MG63 (cell line): ENCODE measurements around the gene UNC5CL. TPM values are rescaled to one million over a fixed set of nuclear protein-coding genes. Genes with fewer than 3 reads are reported as not detected.

Source experiments
- DNase-seq: peaks from one replicate; pipeline ENCODE4 v3.0.0-alpha.2; 2020
- H3K27me3 ChIP-seq: fragments of 250-450 bp; sonication (Bioruptor Pico); 2 replicates; pipeline ENCODE4 v1.5.1; 2020; ENCODE audit warnings: mild to moderate bottlenecking, moderate library complexity
- H3K36me3 ChIP-seq: fragments of 250-450 bp; sonication (Bioruptor Pico); 2 replicates; pipeline ENCODE4 v1.5.1; 2020; ENCODE audit warnings: mild to moderate bottlenecking, moderate library complexity
- H3K4me3 ChIP-seq: fragments of 250-450 bp; sonication (Bioruptor Pico); 2 replicates; pipeline ENCODE4 v1.5.1; 2020; ENCODE audit warnings: mild to moderate bottlenecking, moderate library complexity
- H3K9me3 ChIP-seq: fragments of 250-450 bp; sonication (Bioruptor Pico); 2 replicates; pipeline ENCODE4 v1.5.1; 2020; ENCODE audit warnings: mild to moderate bottlenecking, moderate library complexity
- total RNA-seq: library from RNA; depleted of rRNA; stranded (reverse); fragments of >200 nt; shearing (Covaris generic); gene quantifications from 2 replicates; pipeline ENCODE4 v1.2.3, GENCODE V29; 2014; ENCODE audit warnings: low replicate concordance

Gene UNC5CL
- total RNA-seq, 1 experiment from 2014 or later, result 0.20 TPM

- Histone ChIP-seq H3K4me3 (peak overlapping the region; percentile 69), H3K9me3 (no peaks in the 10 kb centered on the region), H3K27me3 (no peaks in the 10 kb centered on the region), H3K36me3 (0 out of 2 replicates have a peak, but pooled peaks cover 3% of the 10 kb centered on the region)
- no peak for DNase-seq
These were observed 32.5 kb upstream of the UNC5CL start for GRCh38 chr6:41071501-41071922.

GRCh38 chr6:41066867-41067304 lies 27.9 kb upstream of the UNC5CL start:
- no peaks in the 10 kb centered on the region for H3K27me3 ChIP-seq
- no peaks in the 10 kb centered on the region; the same call in 1 of the 2 replicates for H3K36me3 ChIP-seq
- peak; percentile 21 for DNase-seq

GRCh38 chr6:41065550-41066026 lies 26.6 kb upstream of the UNC5CL start:
- Histone ChIP-seq H3K27me3 (no peaks in the 10 kb centered on the region), H3K36me3 (no peaks in the 10 kb centered on the region; the same call in 1 of the 2 replicates), H3K9me3 (no peaks in the 10 kb centered on the region), H3K4me3 (no peak overlapping the region)
- DNase-seq, result no peak

More at GRCh38 chr6:41066867-41067304, 27.9 kb upstream of the UNC5CL start:
- Histone ChIP-seq H3K4me3 (no peak overlapping the region), H3K9me3 (no peaks in the 10 kb centered on the region)

DNA sequence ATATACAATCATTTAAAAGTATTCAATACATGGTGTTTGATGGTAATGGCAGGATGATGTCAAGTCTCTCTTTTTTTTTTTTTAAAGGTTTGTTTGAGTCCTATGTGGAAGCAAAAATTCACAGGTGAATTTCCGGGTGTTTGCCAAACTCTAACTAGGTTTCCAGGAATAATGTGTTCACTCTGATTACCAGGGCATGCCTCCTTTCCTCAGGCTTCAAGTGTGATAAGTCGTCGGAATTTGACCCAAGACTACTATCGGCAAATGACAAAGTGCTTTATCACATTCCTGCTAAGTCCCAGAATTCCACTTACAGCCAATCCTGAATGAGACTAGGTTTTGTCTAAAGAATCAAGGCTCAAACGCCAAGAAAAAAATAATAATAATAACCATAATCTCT lies 25.8 kb upstream of the UNC5CL start:
- Histone ChIP-seq H3K4me3 (no peak overlapping the region), H3K9me3 (no peaks in the 10 kb centered on the region), H3K36me3 (no peaks in the 10 kb centered on the region; the same call in 1 of the 2 replicates)

GRCh38 chr6:41063884-41064285 lies 24.9 kb upstream of the UNC5CL start:
- Histone ChIP-seq H3K4me3 (no peak overlapping the region), H3K36me3 (no peaks in the 10 kb centered on the region; the same call in 1 of the 2 replicates), H3K27me3 (no peaks in the 10 kb centered on the region)

More for the DNA sequence above, 25.8 kb upstream of the UNC5CL start:
- no peaks in the 10 kb centered on the region for H3K27me3 ChIP-seq
- no peak for DNase-seq

GRCh38 chr6:41062056-41062455 lies 23.0 kb upstream of the UNC5CL start:
- no peaks in the 10 kb centered on the region for H3K9me3 ChIP-seq
- DNase-seq, result no peak

More at GRCh38 chr6:41063884-41064285, 24.9 kb upstream of the UNC5CL start:
- no peak for DNase-seq
- no peaks in the 10 kb centered on the region for H3K9me3 ChIP-seq

DNA sequence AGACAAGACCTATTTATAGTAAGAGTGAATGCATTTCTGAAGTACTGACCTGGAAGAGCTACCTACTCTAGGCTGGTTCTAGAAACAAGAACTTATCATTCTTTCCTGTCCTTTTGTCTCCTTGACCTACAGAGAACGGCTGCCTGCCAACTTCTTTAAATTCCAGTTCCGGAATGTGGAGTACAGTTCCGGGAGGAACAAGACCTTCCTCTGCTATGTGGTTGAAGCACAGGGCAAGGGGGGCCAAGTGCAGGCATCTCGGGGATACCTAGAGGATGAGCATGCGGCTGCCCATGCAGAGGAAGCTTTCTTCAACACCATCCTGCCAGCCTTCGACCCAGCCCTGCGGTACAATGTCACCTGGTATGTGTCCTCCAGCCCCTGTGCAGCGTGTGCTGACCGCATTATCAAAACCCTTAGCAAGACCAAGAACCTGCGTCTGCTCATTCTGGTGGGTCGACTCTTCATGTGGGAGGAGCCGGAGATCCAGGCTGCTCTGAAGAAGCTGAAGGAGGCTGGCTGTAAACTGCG lies 22.2 kb upstream of the UNC5CL start:
- H3K9me3 ChIP-seq, result no peaks in the 10 kb centered on the region
- DNase-seq, result no peak
- H3K4me3 ChIP-seq, result no peak overlapping the region
- H3K27me3 ChIP-seq, result no peaks in the 10 kb centered on the region
- H3K36me3 ChIP-seq, result no peaks in the 10 kb centered on the region; the same call in 1 of the 2 replicates

More at GRCh38 chr6:41062056-41062455, 23.0 kb upstream of the UNC5CL start:
- Histone ChIP-seq H3K4me3 (no peak overlapping the region), H3K36me3 (no peaks in the 10 kb centered on the region; the same call in 1 of the 2 replicates), H3K27me3 (no peaks in the 10 kb centered on the region)

- DNase-seq, result peak; percentile 14
- Histone ChIP-seq H3K36me3 (no peaks in the 10 kb centered on the region), H3K9me3 (no peaks in the 10 kb centered on the region), H3K4me3 (no peak overlapping the region), H3K27me3 (no peaks in the 10 kb centered on the region)
These were observed 20.5 kb upstream of the UNC5CL start for GRCh38 chr6:41059556-41059955.

- no peaks in the 10 kb centered on the region for H3K9me3 ChIP-seq
- DNase-seq, result no peak
- no peaks in the 10 kb centered on the region for H3K27me3 ChIP-seq
- H3K4me3 ChIP-seq, result no peak overlapping the region
- H3K36me3 ChIP-seq, result no peaks in the 10 kb centered on the region
These were observed 19.8 kb upstream of the UNC5CL start for GRCh38 chr6:41058783-41059181.

GRCh38 chr6:41056768-41057490 lies 17.9 kb upstream of the UNC5CL start:
- no peaks in the 10 kb centered on the region for H3K36me3 ChIP-seq
- H3K9me3 ChIP-seq, result no peaks in the 10 kb centered on the region
- H3K27me3 ChIP-seq, result no peaks in the 10 kb centered on the region
- no peak for DNase-seq
- no peak overlapping the region for H3K4me3 ChIP-seq

DNA sequence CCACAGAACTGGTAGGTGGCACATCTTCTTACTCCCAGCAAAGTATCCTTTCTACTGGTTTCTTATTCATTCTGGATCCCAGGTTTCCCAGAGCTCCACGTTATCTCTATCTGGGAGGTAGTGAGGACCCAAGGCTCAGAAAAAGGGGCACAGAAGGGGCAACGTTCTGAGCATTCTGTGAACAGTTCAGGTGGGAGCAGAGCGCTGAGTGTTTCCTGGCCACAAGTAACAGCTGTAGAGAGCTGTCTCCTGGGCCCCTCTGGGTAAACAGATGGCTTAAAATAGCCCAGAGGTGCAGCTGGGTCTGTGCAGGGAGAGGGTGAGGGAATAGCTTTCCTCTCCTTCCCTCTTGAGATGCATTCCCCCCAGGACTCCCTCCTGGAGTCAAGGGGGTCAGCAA lies 16.1 kb upstream of the UNC5CL start:
- H3K4me3 ChIP-seq, result no peak overlapping the region
- DNase-seq, result no peak
- no peaks in the 10 kb centered on the region for H3K9me3 ChIP-seq
- no peaks in the 10 kb centered on the region for H3K27me3 ChIP-seq
- H3K36me3 ChIP-seq, result no peaks in the 10 kb centered on the region

DNA sequence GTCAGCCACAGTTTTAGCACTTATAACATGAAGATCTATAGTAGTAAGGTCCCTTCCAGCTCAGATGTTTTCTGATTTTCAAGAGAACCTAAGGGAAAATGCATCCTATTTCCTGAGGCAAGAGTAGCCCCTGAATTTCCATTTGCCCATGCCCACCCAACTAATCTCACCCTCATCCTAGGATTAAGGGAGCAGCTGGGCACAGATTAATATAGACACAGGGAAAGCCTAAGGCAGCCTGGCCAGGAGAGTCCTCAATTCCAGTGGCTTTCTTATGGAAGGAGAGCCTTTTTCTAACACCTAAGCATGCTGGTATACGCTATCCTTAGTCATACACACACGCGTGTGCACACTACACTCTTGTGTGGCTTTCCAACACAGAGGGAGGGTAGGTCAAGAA lies 15.5 kb upstream of the UNC5CL start:
- Histone ChIP-seq H3K9me3 (no peaks in the 10 kb centered on the region), H3K36me3 (no peaks in the 10 kb centered on the region), H3K4me3 (no peak overlapping the region), H3K27me3 (no peaks in the 10 kb centered on the region)
- no peak for DNase-seq

DNA sequence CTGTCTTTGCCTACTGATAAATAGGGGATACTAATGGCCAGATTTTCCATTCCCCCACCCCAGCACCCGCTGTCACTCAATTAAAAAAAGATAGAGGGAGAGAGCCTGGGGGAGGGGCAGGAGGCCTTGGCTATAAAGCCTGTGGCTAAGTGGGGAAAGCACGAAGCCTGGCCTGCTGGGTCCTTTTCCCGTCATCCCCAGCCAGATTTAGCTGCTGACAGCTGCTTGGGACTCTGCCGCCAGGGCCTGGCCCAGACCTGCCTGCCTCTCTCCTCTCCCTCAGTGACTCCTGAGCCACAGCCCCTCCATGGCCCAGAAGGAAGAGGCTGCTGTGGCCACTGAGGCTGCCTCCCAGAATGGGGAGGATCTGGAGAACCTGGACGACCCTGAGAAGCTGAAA lies 14.0 kb upstream of the UNC5CL start, which contains the start of gene APOBEC2:
Gene APOBEC2, plus strand, starts transcription at position 162 of the 400 bp plus-strand sequence. Its CDS starts 146 bp downstream, at position 308.
- H3K9me3 ChIP-seq, result no peaks in the 10 kb centered on the region
- H3K36me3 ChIP-seq, result no peaks in the 10 kb centered on the region
- H3K4me3 ChIP-seq, result no peak within 1 kb of the TSS
- no peak for DNase-seq
- H3K27me3 ChIP-seq, result no peaks in the 10 kb centered on the region

GRCh38 chr6:41051873-41052272 lies 12.9 kb upstream of the UNC5CL start:
- H3K36me3 ChIP-seq, result no peaks in the 10 kb centered on the region
- H3K9me3 ChIP-seq, result no peaks in the 10 kb centered on the region
- no peak for DNase-seq
- no peak overlapping the region for H3K4me3 ChIP-seq
- no peaks in the 10 kb centered on the region for H3K27me3 ChIP-seq

DNA sequence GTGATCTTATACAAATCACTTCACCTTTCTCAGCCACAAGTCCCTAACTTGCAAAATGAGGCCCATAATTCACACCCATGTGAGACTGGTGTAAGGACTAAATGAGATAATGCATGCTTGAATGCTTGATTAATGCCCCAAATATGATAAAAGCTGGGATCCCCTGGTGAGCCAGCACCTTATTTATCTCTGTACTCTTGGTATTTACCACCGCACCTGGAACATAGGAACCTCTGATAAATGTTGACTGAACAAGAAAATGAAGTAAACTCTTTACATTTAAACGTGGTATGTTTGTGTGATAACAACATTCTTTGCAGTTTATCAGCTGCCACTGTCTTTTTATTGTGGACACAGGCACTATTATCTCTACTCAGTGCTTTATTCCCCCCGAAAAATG lies 11.5 kb upstream of the UNC5CL start:
- no peaks in the 10 kb centered on the region for H3K36me3 ChIP-seq
- no peaks in the 10 kb centered on the region for H3K27me3 ChIP-seq
- H3K9me3 ChIP-seq, result no peaks in the 10 kb centered on the region
- no peak overlapping the region for H3K4me3 ChIP-seq
- no peak for DNase-seq

- Histone ChIP-seq H3K27me3 (no peaks in the 10 kb centered on the region), H3K4me3 (no peak overlapping the region), H3K9me3 (no peaks in the 10 kb centered on the region), H3K36me3 (no peaks in the 10 kb centered on the region)
- DNase-seq, result no peak
These were observed 10.9 kb upstream of the UNC5CL start for GRCh38 chr6:41049955-41050354.

- H3K36me3 ChIP-seq, result no peaks in the 10 kb centered on the region
- H3K9me3 ChIP-seq, result no peaks in the 10 kb centered on the region
- H3K27me3 ChIP-seq, result no peaks in the 10 kb centered on the region
- H3K4me3 ChIP-seq, result no peak overlapping the region
- no peak for DNase-seq
These were observed 10.5 kb upstream of the UNC5CL start for GRCh38 chr6:41049521-41049920.
